GM19452 (cell line): Measurements from ENCODE around the gene SORL1.
"Not testable (repeated sequence)": the region's sequence is repeated elsewhere in the genome, so short reads cannot be mapped to it uniquely, and the experiment has no call there.

ENCODE experiments used
- ATAC-seq: cut with Tn5 transposase; IDR thresholded peaks from one replicate; pipeline ENCODE4 v1.9.1; 2021; ENCODE audit not compliant: unreplicated experiment

SORL1 gene

DNA sequence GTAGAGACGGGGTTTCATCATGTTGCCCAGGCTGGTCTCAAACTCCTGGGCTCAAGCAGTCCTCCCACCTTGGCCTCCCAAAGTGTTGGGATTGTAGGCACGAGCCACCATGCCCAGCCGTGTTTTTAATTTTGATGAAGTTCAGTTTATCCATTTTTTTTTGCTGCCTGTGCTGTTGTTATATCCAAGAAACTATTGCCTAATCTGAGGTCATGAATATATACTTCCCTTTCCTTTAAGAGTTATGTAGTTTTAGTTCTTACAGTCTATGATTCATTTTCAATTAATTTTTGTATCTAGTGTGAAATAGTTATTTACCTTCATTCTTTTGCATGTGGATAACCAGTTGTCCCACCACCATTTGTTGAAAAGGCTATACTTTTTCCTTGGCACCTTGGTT lies 50.9 kb downstream of the SORL1 start:
- no peak for ATAC-seq

DNA sequence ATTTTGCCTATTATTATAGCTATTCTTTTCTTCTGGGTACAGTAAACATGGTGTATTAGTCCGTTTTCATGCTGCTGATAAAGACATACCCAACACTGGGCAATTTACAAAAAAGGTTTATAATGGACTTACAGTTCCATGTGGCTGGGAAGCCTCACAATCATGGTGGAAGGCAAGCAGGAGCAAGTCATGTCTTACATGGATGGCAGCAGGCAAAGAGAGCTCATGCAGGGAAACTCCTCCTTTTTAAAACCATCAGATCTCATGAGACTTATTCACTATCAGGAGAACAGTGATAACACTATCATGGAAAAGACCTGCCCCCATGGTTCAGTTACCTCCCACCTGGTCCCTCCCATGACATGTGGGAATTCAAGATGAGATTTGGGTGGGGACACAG lies 54.1 kb downstream of the SORL1 start:
- ATAC-seq = not testable (repeated sequence)

DNA sequence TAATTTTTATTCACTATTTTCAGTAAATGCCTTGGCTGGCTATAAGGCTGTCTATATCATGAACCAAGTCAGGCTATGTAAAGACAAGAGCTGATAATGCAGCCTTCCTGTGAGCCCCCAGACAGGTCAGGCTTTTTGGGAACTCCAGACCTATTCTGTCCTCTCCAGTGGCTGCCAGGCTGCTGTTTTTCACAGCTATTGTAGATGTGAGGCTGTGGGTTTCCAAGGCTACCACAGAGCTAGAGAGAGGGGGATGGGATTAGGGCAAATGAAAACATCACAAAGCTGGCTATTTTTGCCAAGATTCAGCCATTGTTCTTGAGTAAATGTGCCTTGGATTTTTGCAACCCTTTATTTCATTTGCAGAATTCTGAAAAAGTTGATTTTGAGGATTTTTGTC lies 56.3 kb downstream of the SORL1 start:
- ATAC-seq = no peak

DNA sequence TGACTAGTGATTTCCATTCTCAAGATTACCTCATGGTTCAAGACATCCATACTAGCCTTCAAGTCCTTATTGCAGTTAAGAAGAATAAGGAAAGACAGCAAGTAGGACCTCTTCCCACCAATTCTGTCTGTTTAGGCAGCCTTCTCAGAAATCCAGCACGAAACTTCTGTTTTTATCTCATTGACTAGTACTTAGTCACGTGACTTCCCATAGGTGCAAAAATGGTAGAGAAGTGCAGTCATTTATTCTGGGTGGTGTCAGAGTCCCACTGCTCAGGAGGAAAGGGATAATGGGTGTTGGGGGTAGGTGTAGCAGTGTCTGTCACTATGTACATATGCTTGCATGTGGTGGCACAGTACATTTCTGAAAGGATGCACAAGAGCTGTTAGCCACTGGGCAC lies 58.3 kb downstream of the SORL1 start:
- no peak for ATAC-seq

DNA sequence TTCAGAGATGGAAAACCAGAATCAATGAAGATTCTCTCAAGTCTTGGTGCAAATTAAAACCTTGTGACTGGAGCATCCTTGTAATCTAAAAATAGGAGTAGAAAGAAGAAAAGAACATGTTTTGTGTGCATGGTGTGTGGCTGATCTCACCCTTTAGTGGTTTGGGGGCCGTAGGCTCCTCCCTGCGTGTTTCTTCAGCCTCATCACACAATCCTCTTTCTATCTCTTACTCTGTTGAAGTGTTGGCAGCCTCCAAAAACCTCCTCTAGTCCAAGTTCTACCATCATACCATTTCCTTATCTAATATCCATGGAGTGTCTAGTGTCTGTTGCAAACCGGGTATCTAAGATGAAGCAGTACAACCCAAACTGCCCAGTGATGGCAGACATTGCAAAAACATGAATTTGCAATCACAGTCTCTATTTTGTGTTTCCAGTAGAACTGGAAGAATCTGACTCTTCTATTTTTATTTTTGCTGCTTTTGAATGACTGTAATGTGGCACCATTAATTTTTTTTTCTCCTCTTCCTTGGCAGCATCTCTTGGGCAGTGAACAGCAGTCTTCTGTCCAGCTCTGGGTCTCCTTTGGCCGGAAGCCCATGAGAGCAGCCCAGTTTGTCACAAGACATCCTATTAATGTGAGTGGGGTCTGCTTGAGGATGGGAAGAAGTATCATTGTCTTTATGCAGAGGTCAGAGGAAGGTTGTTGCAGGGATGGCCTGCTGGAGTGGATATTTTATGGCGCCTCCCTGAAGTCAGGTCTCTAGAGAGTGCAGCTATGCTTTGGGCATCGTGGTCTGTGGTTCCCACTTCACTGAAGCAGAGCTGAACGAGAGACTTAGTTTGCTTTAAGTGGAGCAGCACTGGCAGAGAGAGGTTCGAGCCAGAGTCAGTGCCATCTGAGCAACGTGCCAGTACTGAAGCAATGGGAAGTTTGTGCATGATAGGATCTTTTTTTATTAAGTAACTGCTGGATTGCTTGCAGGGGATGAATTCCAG lies 60.7 kb downstream of the SORL1 start:
- ATAC-seq = no peak

DNA sequence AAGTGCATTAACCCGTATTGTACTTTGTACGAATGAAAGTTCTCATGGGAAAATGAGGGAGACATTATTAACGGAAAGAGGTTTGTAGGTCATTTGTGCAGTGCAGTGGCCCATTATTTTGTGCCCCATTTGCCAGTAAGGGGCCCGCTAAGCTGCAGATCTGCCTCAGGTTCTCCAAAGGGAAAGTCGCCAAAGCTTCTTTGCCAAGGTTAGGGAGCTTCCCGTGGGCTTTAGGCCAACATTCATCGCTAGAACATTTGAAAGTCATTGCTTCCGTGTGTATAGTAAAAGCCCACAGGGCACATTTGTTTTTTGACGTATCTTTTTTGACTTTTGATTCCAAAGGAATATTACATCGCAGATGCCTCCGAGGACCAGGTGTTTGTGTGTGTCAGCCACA lies 61.7 kb downstream of the SORL1 start:
- ATAC-seq = no peak

DNA sequence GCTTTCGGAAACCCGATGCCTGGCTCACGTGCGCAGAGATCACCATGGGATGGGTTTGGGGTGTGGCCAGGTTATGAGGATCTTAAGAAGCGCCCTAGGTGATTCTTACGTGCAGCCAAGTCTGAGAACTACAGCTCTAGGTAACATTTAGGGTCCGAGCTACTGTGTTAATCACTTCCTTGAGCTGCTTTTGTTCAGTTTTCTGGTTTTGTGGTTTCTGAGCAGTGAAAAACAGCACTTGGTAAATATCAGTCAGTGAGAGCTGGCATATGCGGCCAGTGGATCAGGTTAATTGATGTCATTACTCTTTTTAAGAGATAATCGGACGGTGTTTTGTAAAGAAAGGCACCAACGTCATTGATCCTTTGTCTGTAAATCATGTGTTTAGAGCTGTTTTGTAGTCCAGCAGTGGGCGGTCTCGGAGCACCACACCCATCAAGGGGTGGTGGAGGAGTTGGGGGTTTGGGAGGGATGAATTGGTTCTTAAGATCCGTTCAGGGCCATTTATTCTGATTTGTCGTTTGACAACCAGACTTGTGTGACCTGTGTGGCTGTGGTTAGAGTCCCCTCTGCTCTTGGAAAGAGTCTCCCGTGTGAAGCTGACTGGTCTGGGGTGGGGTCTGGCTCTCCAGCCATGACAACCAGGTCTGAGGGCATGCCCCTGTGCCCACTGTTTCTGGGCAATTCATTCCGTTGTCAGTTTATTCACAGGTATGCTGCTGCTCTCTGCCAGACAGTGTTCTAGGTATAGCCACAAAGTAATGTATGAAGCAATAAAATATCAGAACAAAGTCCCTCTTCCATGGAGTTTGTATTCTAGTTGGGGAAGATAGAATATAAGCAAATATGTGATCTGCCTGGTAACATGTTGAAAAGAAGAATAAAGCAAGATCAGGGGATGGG lies 62.6 kb downstream of the SORL1 start:
- no peak for ATAC-seq

DNA sequence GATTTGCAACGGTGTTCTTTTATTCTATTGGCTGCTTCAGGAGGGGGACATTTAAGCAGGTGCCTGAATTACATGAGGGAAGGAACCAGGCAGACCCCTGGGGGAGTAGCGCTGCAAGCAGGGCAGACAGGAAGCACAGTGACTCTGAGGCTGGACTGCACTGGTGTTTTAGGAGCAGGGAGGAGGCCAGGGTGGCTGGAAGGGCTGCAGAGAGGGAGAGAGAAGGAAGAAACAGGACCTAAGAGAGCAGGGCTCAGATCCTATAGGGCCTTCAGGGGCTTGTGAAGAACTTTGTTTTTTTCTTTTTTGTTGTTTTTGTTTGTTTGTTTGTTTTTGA lies 63.2 kb downstream of the SORL1 start:
- no peak for ATAC-seq

DNA sequence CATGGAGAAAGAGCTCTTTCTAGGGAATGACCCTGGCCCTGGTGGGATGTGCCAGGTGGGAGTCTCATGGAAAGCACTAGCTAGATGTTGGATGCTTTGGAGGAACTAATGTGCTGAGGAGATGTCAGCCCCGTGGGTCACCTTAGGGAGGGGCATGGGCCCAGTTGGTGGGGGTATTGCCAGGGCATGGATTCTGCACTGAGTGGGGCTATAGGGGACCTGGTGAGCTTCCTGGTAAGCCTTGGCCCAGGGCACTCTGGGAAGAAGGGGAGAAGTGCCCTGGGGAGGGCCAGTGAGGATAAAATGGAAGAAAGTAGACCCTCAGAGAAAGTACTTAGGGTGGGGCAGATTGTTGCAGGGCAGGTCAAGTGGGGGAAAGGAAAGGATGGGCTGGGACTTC lies 65.9 kb downstream of the SORL1 start:
- no peak for ATAC-seq

DNA sequence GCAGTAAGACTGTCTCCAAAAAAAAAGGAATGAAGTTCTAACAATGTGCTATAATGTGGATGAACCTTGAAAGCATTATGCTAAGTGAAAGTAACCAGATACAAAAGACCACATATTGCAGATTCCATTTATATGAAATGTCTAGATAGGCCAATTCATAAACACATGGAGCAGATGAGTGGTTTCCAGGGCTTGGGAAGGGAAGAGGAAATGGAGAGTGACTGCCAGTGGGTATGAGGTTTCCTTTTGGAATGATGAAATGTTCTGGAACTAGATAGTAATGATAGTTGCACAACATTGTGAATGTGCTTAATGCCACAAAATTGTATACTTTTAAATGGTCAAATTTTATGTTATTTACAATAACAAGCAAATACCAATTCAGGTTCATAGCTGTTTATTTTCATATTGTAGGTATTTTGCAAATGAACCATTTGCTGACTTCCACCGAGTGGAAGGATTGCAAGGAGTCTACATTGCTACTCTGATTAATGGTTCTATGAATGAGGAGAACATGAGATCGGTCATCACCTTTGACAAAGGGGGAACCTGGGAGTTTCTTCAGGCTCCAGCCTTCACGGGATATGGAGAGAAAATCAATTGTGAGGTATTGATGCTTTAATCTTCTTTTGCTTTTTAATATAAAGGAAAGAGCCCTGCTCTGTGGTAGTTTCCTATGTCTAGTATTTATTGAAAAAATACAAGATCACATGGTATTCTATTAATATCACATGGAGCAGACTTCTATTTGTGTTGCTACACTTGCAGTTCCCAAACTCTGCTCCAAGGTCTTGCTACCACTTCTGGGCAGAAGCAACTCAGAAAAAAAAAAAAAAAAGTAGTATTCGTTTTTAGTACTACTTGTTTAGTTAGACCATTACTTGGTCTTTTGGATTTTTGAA lies 68.4 kb downstream of the SORL1 start:
- no peak for ATAC-seq

DNA sequence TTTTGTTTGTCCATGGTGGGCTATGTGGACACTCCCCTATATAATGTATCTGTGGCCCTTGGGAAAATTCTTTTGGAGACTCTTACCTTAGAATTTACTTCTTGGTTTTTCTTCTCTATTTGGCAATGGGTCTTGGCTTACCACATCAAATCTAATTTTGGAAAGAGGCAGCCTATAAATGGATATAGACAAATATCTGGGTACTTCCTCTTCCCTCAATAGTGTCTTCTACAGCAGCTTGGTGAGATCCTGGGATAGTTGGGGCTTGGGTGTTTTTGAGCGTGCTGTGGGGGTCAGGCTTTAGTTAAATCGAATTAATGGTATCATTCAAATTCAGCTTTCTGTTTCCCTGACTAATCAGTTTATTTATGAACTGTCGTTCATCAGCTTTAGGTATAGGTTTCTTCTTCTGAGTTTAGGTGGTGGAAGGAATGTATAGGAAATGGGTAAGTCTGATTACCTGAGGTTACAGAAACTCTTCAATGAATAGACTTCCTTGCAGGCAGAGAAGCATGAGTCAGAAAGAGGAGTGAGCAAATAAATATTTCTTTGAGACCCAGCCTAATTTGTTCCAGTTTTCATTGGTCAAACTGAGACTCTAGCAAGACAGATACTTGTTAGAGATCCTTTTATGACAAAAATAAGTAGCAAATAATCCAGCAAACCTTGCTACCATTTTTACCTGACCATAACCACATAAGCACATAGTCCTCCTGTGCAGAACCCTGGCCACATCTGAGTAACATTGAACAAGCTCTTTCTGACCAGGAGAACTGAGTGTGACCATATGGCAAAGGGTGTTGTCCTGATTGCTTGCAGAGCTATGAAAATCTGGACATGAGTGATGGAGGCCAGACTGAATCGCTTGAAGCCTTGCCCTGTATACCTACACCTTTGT lies 69.3 kb downstream of the SORL1 start:
- no peak for ATAC-seq

DNA sequence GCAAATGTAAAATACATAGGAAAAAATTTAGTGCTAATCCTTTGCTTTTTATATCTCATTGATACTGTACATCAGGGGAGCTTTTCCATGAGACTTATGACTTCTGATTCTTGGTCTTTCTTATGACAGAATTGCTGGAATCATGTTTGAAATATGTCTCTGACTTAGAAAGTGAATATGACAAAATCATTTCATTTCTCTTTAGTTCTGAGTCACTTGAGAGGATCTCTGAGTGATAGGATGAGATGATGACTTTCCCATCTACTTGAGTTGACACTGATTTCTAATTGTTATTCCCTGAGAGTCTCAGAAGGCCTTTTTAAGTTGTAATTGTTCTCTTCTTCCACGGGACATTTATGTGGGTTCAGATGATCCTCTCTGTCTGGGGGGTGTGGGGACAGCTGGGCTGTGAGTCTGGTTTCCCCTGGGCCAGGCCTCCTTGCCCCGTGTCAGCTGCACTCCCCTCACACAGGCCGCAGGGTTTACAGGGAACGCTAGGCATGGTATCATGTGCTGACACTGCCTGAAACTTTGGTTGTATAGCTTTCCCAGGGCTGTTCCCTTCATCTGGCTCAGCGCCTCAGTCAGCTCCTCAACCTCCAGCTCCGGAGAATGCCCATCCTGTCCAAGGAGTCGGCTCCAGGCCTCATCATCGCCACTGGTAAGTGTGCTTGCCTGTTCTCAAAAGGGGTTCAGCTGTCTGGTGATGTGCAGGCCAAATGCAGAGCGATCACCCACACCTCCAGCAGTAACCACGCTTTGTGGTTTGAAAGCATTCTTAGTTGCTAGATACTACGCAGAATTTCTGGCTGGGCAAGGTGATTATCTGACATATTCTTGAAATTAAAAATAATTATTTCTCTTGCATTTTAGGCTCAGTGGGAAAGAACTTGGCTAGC lies 70.2 kb downstream of the SORL1 start:
- no peak for ATAC-seq

DNA sequence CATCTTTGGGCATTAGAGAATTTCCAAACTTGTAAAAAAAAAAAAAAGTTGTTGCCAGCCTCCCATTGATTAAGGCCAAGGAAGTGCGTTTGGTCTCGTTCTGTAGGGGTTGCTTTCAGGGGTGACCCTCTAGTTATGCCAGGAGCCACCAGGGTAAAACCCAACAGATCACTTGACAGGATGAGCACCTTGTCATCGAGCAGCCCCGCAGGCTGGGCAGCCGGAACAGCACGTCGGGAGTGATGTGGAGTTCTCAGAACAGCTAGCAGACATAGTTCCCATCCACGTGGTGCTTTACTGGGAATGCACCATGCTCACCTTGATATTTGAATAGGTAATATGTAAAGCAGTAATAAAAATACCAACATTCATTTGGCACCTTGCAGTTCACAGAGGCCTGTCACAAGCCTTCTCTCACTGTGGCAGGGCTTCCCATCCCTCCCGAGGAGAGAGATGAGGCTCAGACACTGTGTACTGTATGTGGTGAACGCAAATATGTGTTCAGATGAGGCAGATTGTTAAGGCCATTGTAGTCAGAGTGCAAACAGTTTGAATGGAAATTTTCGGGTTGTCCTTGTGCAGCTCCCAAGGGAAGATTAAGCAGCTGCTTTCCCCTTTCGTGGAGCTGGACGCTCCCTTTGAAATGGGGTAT lies 71.6 kb downstream of the SORL1 start:
- no peak for ATAC-seq

DNA sequence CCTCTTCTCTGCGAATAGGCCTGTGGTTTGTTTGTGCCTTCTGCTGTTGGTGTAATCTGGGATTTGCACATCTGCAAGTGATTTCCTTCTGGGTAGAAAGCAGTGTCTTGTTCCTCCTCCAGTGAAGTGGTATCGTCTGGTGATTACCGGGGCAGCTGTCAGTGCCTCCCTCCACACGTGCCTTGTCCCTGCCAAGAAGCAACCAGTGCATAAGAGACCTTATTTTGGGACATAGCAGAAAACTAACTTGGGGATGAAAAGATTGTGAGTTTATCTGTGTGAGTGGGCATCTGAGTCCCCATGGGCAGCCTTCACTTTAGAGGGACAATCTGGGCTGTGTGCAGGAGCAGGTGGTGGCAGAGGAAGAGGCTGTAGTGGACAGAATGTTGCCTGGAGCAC lies 72.1 kb downstream of the SORL1 start:
- ATAC-seq = no peak

DNA sequence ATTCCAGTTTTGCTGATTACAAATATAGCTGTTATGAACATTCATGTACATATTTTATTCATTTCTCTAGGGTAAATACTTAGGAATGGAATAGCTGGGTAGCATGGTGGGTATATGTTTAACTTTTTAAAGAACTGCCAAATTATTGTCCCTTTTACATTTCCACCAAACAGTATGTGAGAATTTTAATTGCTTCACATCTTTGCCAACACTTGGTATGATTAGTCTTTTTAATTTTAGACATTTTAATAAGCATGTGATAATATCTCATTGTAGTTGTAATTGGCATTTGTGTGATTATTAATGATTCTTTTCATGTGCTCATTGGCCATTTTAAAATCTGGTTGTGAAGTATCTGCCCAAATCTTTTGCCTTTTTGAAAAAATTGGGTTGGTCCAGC lies 73.3 kb downstream of the SORL1 start:
- no peak for ATAC-seq

DNA sequence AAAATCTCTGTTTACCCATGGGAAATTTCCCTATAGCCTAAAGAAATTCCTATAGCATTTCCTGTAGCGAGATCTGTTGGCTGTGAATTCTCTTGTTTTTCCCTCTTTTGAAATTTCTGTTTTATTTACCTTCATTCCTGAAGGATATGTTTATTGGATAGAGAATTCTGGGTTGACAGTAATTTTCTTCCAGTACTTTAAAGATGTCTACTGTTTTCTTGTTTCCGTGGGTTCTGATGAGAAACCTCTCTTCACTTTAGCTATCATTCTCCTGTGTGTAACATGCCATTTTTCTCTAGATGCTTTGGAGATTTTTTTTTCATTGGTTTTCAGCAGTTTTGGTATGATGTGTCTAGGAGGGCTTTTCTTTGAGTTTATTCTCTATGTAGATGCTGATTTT lies 78.1 kb downstream of the SORL1 start:
- no peak for ATAC-seq

DNA sequence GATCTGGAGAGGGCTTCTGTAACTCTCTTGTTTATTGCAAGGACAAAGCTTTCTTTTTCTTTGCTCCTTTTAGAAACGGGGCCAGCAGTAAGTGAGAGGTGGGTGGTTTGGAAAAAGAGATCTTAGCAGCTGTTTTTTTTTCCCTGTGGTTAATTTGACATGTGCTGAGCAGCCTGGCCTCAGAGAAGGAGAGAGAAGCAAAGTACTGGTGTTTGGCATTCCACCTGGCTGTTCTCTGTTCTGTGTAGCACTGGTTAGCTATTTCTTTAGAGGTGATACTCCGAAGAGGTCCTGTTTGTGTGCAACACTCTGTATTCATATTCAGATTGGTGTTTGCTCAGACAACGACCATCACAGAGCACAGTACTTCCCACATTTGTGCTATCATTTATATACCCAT lies 81.5 kb downstream of the SORL1 start:
- no peak for ATAC-seq
